NT2/D1 (cell line): ENCODE data around the gene OXLD1.

Source experiments
- SUZ12 ChIP-seq: IDR thresholded peaks from 2 replicates; pipeline ENCODE4 v1.6.1; 2011; ENCODE audit not compliant: insufficient read length, insufficient read depth; ENCODE audit errors: extremely low read depth
- YY1 ChIP-seq: IDR thresholded peaks from 2 replicates; pipeline ENCODE4 v1.6.1; 2011; ENCODE audit not compliant: insufficient read length, insufficient read depth
- ZNF274 ChIP-seq: IDR thresholded peaks from 2 replicates; pipeline ENCODE4 v1.6.1; 2011; ENCODE audit warnings: mild to moderate bottlenecking, low read depth, low read length

- TF ChIP-seq SUZ12 (no peak), YY1 (no peak), ZNF274 (no peak)
Measured at GRCh38 chr17:81635431-81635830, 31.0 kb downstream of the OXLD1 start.
